Heart left ventricle (tissue), 16 donors: ENCODE results near the gene WIPF3. TPM values are rescaled to one million over a fixed set of nuclear protein-coding genes. Genes with fewer than 3 reads are reported as not detected.

ENCODE experiments used
- ATAC-seq, 4 donors: fragments of 200-7000 bp; cut with Tn5 transposase; one replicate each; pipeline ENCODE4 v1.9.1; 2020 to 2022; ENCODE audit warnings: moderate library complexity in 4 of 4, mild to moderate bottlenecking in 3 of 4, moderate number of reproducible peaks in 1 of 4
- DNase-seq, 5 donors: peaks; one replicate each; pipeline ENCODE4 v3.0.0-alpha.2; 2020
- H3K27ac ChIP-seq, 12 donors: fragments of 200-600 bp; sonication (generic) in 4 of 12; one replicate each; pipeline versions ENCODE4 v1.5.0 to v1.8.0; 2016 to 2022; ENCODE audit warnings: mild to moderate bottlenecking in 2 of 12
- H3K27me3 ChIP-seq, 9 donors: fragments of 200-600 bp; sonication (generic) in 2 of 9; one replicate each; pipeline versions ENCODE4 v1.5.1 to v1.8.0; 2016 to 2022; ENCODE audit warnings: mild to moderate bottlenecking in 3 of 9
- H3K36me3 ChIP-seq, 9 donors: fragments of 200-600 bp; sonication (generic) in 2 of 9; one replicate each; pipeline versions ENCODE4 v1.5.0 to v1.8.0; 2018 to 2022; ENCODE audit warnings: mild to moderate bottlenecking in 2 of 9
- H3K4me1 ChIP-seq, 12 donors: fragments of 200-600 bp; sonication (generic) in 4 of 12; one replicate each; pipeline versions ENCODE4 v1.5.0 to v1.8.0; 2016 to 2022; ENCODE audit warnings: mild to moderate bottlenecking in 3 of 12
- H3K4me3 ChIP-seq, 12 donors: fragments of 200-600 bp; sonication (generic) in 4 of 12; one replicate each; pipeline versions ENCODE4 v1.5.0 to v1.8.0; 2017 to 2022; ENCODE audit warnings: mild to moderate bottlenecking in 9 of 12, moderate library complexity in 4 of 12
- H3K9me3 ChIP-seq, 12 donors: fragments of 200-600 bp; sonication (generic) in 4 of 12; one replicate each; pipeline versions ENCODE4 v1.5.0 to v1.8.0; 2016 to 2022; ENCODE audit warnings: mild to moderate bottlenecking in 1 of 12
- POLR2A ChIP-seq, 2 donors: fragments of 450-650 bp; IDR thresholded peaks; one replicate each; pipeline ENCODE4 v1.6.1; 2017; ENCODE audit warnings: antibody characterized with exemption in 2 of 2, mild to moderate bottlenecking in 2 of 2, moderate library complexity in 2 of 2
- WGBS, 4 donors: extraction: QIAGEN DNeasy Blood & Tissue Kit in 2 of 4; methylation state at CpG; one replicate each; pipeline versions ENCODE4 v1.1.5 to v1.1.7; 2013 to 2018; 5-methylcytosine and 5-hydroxymethylcytosine counted together
- intact Hi-C, 10 donors: fragments of 100-400 bp; cut with DNase I; formaldehyde crosslinking; loops; one replicate each; pipeline versions ENCODE4 v1.11.1 to v1.14.2; 2022
- polyA plus RNA-seq, 2 donors: library from polyadenylated mRNA; stranded (reverse); fragments of 200-250 nt; gene quantifications; one replicate each; pipeline ENCODE4 v1.2.3, GENCODE V29; 2013
- total RNA-seq, 9 donors: library from RNA; depleted of rRNA in 2 of 9; stranded (reverse); fragments of >200 nt in 2 of 9; fragmentation: NEBNext Ultra II Directional in 3 of 9; extraction: Animal tissue kit (Norgen Biotek cat#: 25700) in 3 of 9; gene quantifications; one replicate each; pipeline versions ENCODE4 v1.1.0 to v1.2.4, GENCODE V29; 2016 to 2023
- TF ChIP-seq, protein P1 (sequence below), 12 donors: fragments of 200-600 bp; sonication (generic) in 4 of 12; IDR thresholded peaks; one replicate each; pipeline versions ENCODE4 v1.5.0 to v1.8.0; 2018 to 2022; ENCODE audit warnings: antibody characterized with exemption in 12 of 12, mild to moderate bottlenecking in 5 of 12
- donor health status: ischemic (EF 13 %, LVEDD 7.1; RV severe dilation, severe dysfunction).
- donor health status: healthy with polysubstance abuse.
- donor health status: DM: no; HTN: yes; CAD: no.
- donor health status: DM: no; HTN: no; CAD: no.
- donor health status: ischemic (EF 25% LVEDD 6.9; RV normal size, moderate dysfunction).
- donor health status: ischemic (EF 25% LVEDD 5.7; RV mildly dilated, moderate dysfunction).
- donor health status: healthy.
- donor health status: DM: yes; HTN: yes; CAD: no.
- donor health status: ischemic (EF 35%, LVEDD 5.7; RV mildly dilated, moderate dysfunction).
- donor health status: nonischemic (EF 11% LVEDD 7.7; RV severe dilation, severe dysfunction).
- donor health status: DM: yes; HTN: yes; CAD: no.
- donor health status: PGD.
- donor health status: ischemic (EF 29% LVEDD 5.4; RV normal size, mild dysfunction).
- donor health status: nonischemic (EF 23%, LVEDD 6.1; RV moderate dilation, normal function).

Gene WIPF3
- total and polyA plus RNA-seq, 11 donors, result 1.2 to 16.5 (median 6.8) TPM

DNA sequence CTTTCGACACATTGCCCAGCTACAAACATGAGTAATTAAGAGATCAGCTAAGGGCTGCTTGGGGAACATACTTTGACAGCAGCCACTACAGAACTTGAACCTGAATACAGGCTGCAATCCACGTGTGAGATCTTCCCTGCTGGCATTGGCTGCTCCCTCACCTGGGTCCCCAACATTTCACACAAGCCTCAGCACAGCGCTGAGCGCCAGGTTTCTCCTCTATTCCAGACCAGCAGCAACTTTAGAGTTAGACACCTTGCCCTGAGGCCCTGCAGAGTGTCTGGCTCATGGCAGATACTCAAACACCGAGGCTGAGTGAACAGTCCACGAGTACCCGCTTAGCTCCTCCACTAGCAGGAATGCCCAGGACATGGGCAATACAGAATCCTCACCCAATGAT lies 1.3 kb upstream of the WIPF3 start:
- DNase-seq, result no peak
- Histone ChIP-seq H3K4me1 (peaks cover 0 to 19% (median 5%) of the 10 kb centered on the region in 12 donors), H3K27ac (no peak overlapping the region), H3K9me3 (no peaks in the 10 kb centered on the region), H3K4me3 (no peak overlapping the region), H3K27me3 (peaks cover 0 to 49% (median 0%) of the 10 kb centered on the region in 9 donors), H3K36me3 (no peaks in the 10 kb centered on the region)
- intact Hi-C loops, result loop anchor here in 4 of 10 donors (5.0 to 10.0 kb wide), 4 partner anchors 50 to 120 kb away; no protein-coding TSS in a partner anchor
- TF ChIP-seq POLR2A (IDR thresholded peaks at IDR 0.05), result no peak
- TF ChIP-seq, protein P1, sequence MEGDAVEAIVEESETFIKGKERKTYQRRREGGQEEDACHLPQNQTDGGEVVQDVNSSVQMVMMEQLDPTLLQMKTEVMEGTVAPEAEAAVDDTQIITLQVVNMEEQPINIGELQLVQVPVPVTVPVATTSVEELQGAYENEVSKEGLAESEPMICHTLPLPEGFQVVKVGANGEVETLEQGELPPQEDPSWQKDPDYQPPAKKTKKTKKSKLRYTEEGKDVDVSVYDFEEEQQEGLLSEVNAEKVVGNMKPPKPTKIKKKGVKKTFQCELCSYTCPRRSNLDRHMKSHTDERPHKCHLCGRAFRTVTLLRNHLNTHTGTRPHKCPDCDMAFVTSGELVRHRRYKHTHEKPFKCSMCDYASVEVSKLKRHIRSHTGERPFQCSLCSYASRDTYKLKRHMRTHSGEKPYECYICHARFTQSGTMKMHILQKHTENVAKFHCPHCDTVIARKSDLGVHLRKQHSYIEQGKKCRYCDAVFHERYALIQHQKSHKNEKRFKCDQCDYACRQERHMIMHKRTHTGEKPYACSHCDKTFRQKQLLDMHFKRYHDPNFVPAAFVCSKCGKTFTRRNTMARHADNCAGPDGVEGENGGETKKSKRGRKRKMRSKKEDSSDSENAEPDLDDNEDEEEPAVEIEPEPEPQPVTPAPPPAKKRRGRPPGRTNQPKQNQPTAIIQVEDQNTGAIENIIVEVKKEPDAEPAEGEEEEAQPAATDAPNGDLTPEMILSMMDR (IDR thresholded peaks at IDR 0.05), result no peak
- 84 to 89% (median 88%) methylated on average over 7 of the region's 7 CpGs for WGBS, 4 donors
- ATAC-seq, result no peak

DNA sequence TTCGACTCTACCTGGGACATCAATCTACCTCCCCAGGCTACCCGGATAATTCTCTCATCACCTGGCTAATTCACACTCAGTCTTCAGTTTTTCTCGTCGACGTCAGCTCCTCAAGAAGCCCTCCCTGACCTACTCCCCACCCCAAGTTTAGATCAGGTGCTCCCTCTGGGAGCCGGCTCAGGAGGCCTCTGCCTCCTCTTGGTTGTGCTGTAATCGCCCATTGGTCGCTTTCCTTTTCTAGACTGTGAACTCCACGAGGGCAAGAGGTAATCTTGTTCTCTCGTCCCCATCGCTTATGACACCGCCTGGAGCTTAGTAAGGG lies 461 bp upstream of the WIPF3 start:
- TF ChIP-seq, protein P1 (IDR thresholded peaks at IDR 0.05), result no peak
- no peak for TF ChIP-seq POLR2A (IDR thresholded peaks at IDR 0.05)
- intact Hi-C loops, result loop anchor here in 4 of 10 donors (5.0 to 10.0 kb wide), 4 partner anchors 51 to 119 kb away; no protein-coding TSS in a partner anchor
- Histone ChIP-seq H3K4me1 (peaks cover 0 to 19% (median 5%) of the 10 kb centered on the region in 12 donors), H3K36me3 (no peaks in the 10 kb centered on the region), H3K9me3 (no peaks in the 10 kb centered on the region), H3K27ac (peak overlapping the region in 10 of 12 donors; percentile 56 to 87 (median 70)), H3K4me3 (peak overlapping the region; percentile 57 to 81 (median 65)), H3K27me3 (peaks cover 0 to 49% (median 0%) of the 10 kb centered on the region in 9 donors)
- DNase-seq, result no peak
- 54 to 59% (median 58%) methylated on average over 12 of the region's 12 CpGs for WGBS, 4 donors
- ATAC-seq, result no peak

- DNase-seq, result peak; percentile 42 to 76 (median 54)
- Histone ChIP-seq H3K4me1 (peaks cover 0 to 28% (median 12%) of the 10 kb centered on the region in 12 donors), H3K36me3 (no peaks in the 10 kb centered on the region), H3K27me3 (peaks cover 0 to 49% (median 0%) of the 10 kb centered on the region in 9 donors), H3K27ac (peak overlapping the region in 11 of 12 donors; percentile 27 to 87 (median 69)), H3K4me3 (peak overlapping the region; percentile 57 to 81 (median 65)), H3K9me3 (no peaks in the 10 kb centered on the region)
- peak; percentile 47 to 81 (median 80) for ATAC-seq
- intact Hi-C loops, result loop anchor here in 4 of 10 donors (5.0 to 10.0 kb wide), 4 partner anchors 52 to 118 kb away; no protein-coding TSS in a partner anchor
- 5 to 7% (median 7%) methylated on average over 30 to 43 of the region's 43 CpGs for WGBS, 4 donors
- TF ChIP-seq POLR2A (IDR thresholded peaks at IDR 0.05), result no peak
- TF ChIP-seq, protein P1 (IDR thresholded peaks at IDR 0.05), result peak in 10 of 12 donors; percentile 10 to 60 (median 26)
Measured at GRCh38 chr7:29806995-29807841, 910 bp downstream of the WIPF3 start.
